ENCODE results near the gene TGFB1I1. TPM values are rescaled to one million over a fixed set of nuclear protein-coding genes. Genes with fewer than 3 reads are reported as not detected.
"Not testable (repeated sequence)": the region's sequence is repeated elsewhere in the genome, so short reads cannot be mapped to it uniquely, and the experiment has no call there.

TGFB1I1 gene
- total RNA-seq, 1 donor from 2014 or later: 97.0 TPM

DNA sequence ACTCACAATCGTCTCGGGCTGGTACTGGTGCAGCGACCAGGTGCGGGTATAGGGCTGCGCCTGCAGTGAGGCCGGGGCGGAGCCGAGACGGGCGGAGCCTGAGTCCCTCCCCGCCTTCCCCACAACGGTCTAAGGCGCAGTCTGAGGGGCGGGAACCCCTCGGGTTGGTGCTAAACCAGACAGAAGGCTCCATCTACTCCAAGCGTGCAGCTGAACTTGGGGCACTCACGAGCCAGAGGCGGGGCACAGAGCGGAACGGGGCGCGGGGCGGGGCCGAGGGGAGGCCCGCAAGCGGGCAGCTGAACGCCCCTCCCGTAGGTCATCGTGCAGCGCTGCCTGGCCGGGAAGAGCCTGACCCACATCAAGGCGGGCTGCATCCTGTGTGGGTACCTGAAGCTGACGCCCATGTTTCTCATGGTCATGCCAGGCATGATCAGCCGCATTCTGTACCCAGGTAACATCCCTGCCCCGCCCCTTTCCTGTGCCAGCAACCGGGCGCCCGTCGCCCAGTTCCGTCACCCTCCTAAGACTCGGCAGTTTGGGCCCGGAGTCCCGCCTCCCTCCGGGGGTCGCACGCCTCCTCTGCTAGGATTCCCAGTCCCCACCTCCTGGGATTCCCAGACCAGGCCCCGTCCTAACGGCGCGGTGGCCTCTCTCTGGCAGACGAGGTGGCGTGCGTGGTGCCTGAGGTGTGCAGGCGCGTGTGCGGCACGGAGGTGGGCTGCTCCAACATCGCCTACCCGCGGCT, 15.9 kb downstream of the TGFB1I1 start:
- DNase-seq (ENCODE audit: low spot score): no peak

DNA sequence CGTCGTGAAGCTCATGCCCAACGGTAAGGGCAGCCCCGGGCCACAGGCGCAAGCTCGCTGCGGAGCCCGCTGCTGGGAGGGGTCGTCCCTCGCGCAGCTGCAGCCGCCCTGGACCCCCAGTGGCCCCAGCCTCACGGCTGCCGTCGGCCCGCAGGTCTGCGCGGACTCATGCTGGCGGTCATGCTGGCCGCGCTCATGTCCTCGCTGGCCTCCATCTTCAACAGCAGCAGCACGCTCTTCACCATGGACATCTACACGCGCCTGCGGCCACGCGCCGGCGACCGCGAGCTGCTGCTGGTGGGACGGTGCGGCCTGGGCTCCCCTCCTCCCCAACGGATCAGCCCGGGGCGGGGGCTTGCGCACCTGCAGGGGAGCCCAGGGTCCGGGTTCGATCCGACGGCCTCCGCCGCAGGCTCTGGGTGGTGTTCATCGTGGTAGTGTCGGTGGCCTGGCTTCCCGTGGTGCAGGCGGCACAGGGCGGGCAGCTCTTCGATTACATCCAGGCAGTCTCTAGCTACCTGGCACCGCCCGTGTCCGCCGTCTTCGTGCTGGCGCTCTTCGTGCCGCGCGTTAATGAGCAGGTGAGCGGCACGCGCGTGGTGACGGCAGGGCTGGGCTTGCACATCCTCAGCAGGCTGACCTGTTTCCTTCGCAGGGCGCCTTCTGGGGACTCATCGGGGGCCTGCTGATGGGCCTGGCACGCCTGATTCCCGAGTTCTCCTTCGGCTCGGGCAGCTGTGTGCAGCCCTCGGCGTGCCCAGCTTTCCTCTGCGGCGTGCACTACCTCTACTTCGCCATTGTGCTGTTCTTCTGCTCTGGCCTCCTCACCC, 16.7 kb downstream of the TGFB1I1 start:
- no peak for DNase-seq (ENCODE audit: low spot score)

DNA sequence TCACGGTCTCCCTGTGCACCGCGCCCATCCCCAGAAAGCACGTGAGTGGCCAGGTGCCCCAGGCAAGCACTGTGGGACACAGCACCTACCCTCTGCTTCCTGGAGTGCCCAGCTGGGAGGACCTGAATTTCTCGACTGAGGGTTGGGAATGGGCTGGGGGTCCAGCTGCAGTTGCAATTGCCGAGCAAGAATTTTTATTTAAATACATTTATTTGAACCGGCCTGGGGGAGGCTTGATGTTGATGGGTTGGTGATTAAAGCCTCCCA, 17.3 kb downstream of the TGFB1I1 start:
- no peak for DNase-seq (ENCODE audit: low spot score)

DNA sequence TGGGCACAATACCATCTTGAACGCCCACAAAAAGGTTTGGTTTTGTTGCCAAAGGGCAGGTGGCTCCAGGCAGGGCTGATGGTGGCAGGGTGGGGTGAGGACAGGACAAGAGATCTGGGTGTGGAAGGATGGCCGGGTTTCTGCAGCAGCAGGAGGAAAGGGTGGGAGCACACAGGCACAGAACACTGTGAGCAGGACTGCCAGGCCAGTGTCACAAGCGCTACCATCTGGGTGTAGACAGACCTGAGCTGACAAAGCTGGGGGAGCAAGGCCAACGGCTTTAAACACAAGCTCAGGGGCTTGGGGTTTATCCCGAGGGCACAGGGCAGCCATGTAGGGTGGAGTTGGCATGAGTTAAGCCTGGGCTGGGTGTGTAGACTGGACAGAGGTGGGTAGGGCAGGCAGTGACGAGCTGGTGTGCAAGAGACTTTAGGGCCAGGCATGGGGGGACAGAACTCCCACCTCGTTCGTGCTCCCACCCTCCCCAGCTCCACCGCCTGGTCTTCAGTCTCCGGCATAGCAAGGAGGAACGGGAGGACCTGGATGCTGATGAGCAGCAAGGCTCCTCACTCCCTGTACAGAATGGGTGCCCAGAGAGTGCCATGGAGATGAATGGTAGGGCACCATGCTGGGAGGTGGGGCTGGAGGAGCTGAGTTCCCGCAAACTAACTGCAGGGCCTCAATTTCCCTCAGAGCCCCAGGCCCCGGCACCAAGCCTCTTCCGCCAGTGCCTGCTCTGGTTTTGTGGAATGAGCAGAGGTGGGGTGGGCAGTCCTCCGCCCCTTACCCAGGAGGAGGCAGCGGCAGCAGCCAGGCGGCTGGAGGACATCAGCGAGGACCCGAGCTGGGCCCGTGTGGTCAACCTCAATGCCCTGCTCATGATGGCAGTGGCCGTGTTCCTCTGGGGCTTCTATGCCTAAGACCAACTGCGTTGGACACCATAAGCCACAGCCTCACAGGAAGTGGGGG, 17.9 kb downstream of the TGFB1I1 start:
- DNase-seq (ENCODE audit: low spot score): no peak

DNA sequence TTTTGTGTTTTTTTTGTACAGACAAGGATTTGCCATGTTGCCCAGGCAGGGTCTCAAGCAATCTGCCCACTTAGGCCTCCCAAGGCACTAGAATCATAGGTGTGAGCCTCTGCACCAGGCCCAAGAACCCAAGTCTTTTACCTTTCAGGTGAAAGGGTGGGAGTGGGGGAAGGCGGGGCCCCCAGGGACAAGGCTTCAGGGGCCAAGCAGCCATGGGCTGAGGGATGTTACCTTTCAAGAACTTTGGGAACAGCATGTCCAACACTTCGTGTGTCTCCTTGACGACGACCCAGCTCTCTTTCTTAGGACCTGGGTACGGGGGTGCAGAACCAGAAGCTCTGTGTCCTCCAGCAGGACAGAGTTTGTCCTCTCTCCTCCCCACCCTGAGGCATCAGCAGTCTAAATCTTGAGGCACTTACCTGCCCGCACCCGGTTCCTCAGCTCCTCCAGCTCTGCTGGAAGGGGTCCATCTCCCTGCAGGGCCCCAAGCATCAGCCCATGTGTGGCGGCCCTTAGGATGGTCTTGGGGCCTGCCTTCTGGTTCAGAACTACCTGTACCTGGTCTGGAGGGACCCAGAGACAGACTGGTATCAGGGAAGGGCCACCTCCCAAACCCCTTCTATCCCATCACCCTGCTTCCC, 19.9 kb downstream of the TGFB1I1 start:
- DNase-seq (ENCODE audit: low spot score): no peak

DNA sequence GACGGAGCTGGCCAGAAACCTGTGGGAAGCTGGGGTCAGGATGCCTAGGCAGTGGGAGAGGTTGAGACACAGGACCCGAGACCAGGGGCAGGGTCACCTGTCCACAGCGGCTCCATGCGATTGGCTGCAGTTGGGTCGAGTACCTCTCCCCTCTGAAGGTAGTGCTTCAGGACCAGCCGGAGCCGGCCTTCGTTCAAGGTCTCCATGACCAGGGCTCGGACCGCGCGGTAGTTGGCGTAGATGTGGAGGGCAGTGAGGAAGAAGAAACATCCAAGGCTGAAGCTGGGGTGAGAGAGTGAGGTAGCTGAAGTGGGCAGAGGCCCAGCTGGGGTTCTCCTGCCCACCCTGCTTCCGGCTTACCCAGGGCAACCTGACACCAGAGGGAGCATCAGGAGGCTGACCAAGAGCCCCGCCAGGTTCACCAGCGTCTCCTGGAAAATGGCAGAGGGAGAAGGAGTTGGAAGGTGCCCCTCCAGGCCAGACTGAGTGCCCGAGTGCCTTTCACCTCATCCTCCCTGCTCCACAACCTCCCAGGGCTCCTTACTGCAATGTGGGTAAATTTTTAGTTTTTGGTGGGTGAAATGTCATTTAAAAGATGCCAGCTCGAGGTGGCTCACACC, 21.7 kb downstream of the TGFB1I1 start:
- DNase-seq (ENCODE audit: low spot score): no peak

DNA sequence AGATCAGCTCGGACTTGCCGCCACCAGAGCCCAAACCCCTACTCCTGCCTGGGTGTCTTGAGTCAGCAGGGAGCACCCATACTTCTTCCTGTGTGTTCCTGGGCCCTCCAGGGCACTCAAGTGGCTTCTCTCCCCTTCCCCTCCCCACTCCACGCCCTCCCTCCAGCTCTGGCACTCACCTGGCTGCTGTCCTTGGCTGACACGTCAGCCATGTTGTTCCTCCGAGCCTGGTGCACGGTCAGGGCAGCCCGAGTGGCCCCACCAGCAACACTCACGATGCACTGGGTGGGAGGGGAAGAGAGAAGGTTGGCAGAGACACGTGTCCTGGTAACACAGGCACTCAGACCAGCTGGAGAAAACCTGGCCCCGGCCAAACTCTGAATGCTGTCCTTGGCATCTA, 24.7 kb downstream of the TGFB1I1 start:
- DNase-seq (ENCODE audit: low spot score): no peak

DNA sequence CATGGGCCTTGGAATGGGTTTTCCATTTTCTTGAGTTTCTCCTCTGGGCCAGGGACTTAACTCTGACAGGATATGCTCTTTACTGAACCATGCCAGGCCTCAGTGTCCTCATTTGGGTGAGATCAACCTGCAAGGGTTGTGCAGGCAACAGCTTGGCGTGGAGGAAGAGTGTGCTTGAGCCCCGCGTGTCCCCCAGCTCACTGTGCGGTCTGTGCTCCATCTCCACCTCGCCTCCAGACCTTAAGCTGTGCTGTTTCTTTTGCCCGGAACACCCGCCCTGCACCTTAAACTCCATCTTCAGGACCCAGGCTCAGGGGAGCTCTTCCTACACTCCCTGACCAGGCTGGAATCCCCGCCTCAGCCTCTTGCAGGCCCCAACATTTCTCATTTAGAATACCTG, 26.5 kb downstream of the TGFB1I1 start:
- no peak for DNase-seq (ENCODE audit: low spot score)

DNA sequence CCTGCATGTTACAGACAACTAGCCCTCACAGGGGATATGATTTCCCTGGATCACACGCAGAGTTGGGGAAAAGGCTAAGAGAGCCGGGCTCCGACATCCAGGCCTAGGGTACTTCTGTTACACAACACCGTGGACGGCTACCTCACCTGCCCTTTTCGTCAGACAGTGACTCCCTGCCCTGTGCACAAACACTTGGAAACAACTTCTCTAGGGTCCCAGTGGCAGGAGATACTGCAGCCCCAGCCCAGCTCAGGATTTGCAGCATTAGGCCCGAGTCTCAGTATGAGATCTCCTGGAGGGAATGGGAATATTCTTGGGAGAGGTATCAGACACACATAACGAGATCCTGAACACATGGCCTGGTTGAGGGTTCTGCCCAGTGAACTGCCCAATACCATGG, 28.0 kb downstream of the TGFB1I1 start:
- no peak for DNase-seq (ENCODE audit: low spot score)

DNA sequence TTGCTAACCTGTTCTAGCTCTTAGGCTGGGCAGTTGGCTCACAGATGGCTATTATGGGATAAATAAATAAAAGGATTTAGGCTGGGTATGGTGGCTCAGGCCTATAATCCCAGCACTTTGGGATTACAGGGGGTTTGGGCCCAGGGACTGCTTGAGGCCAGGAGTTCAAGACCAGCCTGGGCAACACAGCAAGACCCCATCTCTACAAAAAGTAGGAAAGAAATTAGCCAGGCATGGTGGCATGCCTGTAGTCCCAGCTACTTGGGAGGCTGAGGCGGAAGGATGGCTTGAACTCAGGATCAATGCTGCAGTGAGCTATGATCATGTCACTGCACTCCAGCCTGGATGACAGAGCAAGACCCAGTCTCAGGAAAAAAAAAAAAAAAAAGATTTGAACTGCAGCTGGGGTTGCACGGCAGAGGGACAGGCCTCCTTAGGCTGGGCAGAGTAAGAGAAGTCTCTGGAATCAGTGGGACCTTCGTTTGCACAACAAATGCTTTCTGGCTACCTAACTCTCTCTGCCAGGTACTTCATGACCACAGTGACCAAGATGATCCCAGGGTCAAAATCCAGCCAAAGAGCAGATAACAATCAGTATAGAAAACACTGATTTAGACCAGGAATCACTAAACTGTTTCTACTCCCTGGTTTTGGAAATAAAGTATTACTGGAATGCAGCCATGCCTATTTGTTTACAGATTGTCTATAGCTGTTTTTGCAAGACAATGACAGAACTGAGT, 29.4 kb downstream of the TGFB1I1 start:
- no peak for DNase-seq (ENCODE audit: low spot score)

DNA sequence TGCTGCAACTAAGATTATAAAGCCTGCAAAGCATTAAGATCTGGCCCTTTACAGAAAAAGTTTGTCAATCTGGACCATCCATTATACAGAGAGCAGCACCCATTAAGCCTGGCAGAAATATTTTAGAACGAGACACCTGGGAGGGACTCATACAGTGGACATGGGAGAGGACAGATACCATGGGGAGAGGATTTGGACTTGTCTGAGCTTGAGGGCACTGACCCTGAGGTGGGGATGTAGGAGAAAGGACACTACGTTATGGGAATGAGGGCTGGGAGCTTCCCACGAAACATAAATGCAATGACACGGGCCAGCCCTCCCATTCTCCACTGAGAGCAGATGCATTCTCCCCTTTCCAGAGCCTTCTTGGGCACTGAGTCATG, 30.0 kb downstream of the TGFB1I1 start:
- no peak for DNase-seq (ENCODE audit: low spot score)

DNA sequence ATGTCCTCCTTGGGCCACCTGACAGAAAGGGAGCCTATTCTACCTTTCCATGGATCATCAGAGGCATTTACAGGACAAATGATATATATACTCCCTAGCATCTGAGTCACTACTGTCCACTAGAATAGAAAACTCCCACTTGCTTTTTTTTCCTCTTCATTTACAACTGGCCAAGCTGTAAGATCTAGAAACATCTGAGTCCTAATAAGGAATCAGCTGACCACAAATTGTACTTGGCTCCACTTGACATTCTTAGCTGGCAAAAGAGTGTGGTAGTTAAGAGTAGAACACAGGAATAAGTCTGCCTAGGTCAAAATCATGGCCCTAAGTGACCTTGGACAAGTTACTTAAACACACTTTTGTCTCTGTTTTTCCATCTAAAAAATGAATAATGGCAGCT, 31.0 kb downstream of the TGFB1I1 start:
- DNase-seq (ENCODE audit: low spot score): no peak

DNA sequence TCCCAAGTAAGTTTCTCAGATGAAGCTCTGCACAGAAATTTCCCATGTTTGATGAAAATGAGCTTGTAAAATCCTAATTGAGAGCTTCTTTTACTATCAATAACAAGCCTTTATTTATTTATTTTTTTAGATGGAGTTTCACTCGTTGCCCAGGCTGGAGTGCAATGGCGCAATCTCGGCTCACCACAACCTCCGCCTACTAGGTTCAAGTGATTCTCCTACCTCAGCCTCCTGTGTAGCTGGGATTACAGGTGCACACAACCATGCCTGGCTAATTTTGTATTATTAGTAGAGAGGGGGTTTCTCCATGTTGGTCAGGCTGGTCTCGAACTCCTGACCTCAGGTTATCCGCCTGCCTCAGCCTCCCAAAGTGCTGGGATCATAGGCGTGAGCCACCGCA, 31.6 kb downstream of the TGFB1I1 start:
- DNase-seq (ENCODE audit: low spot score): not testable (repeated sequence)

DNA sequence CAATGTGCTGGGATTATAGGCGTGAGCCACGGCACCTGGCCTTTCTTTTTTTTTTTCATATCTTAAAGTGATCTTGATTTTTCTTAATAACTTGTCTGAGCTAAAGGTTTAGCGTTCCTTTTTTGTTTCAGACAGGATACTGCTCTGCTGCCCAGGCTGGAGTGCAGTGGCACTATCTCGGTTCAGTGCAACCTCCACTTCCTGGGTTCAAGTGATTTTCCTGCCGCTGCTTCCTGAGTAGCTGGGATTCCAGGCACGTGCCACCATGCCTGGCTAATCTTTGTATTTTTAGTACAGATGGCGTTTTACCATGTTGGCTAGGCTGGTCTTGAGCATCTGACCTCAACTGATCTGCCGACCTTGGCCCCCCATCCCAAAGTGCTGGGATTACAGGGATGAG, 32.2 kb downstream of the TGFB1I1 start:
- no peak for DNase-seq (ENCODE audit: low spot score)

DNA sequence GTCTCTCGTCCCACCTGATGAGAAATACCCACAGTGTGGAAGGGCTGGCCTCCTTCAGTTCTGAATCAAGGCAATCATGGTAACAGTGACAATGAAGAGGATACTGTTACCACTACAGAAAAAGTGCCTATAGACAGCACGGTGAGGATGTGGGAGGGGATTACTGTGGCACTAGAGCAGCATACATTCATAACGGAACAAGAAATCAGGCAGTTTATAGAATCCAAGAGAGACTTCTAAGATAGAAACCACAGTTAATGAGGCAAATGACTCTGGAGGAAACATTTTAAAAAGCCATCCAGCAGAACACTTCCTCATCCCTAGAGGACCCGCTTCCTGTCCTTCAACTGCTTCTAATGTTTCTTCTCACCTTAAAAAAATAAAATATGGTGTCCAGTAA, 33.5 kb downstream of the TGFB1I1 start:
- DNase-seq (ENCODE audit: low spot score): no peak

DNA sequence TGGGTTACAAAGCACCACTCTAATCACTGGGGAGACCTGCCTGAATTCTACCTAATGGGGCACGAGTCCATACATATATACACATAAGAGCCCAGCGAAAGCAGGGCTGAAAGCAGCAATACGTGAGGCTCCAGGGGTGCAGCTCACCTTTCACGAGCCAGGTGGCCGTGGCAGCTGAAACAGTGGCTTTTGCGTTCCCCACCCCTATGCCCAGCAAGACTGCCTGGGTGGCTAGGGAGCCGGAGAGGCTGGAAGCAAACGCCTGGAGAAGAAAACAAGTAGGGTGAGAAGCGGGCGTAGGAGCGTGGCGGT, 35.6 kb downstream of the TGFB1I1 start:
- no peak for DNase-seq (ENCODE audit: low spot score)

DNA sequence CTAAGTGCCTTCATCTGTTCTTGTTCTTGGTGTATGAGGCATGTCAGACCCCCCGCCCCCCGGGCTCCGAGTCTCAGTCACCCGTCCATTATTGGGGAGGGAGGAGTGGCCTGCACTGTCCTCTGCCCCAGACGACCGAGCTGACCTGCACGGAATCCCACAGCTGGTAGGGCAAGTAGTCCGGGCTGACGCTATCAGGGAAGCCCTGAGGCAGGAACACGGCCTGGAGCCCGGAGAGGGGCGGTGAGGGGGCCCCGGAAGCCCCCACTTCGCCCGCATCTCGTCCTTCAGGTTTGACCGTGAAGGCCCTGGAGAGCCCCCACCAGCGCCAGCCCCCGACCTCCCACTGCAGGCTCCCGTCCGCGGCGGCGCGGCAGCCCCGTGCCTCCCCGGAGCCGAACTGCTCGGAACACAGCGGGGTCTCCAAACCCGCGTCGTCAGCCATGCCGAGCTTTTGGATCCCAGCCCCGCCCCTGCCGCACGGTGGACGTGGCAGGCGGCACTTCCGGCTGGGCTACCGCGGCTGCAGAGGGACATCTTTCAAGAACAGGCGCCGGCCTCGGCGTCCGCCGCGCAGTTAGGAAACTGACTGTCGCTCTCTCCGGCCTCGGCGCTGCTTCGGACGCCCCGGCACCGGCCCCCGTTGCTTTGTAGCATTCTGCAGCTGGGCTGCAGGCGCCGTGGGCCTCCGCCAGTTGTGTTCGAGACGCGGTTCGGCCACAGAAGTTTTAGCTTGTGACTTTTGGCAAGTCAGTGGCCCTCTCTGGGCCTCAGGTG, 36.2 kb downstream of the TGFB1I1 start, which contains the start of gene RUSF1:
RUSF1 (minus strand) TSS at position 463 of the 777 bp plus-strand sequence; CDS start at position 445, 18 bp downstream.
- peak; percentile 91 for DNase-seq (ENCODE audit: low spot score)

DNA sequence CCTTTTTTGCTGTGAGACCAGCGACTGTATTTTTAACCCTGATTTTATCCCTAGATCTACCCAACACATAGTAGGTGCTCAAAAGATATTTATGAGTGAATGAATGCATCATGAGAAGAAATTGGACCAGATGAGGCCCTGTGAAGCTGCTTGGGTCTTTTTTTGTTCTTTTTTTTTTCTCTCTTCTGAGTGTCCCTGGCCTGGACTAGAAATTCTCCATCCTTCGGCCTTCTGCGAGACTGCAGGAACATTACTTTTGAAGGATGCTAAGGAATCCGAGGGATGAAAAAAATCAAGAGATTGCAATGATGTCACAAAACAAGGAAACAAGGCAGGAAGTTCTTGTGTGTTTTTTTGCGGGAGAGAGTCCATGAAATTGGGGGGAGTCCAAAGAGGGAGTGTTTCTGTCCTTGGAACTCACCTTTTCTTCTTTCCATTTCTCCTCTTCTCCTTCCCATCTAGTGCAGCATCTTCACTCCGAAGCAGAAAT, 36.8 kb downstream of the TGFB1I1 start:
- DNase-seq (ENCODE audit: low spot score): no peak

DNA sequence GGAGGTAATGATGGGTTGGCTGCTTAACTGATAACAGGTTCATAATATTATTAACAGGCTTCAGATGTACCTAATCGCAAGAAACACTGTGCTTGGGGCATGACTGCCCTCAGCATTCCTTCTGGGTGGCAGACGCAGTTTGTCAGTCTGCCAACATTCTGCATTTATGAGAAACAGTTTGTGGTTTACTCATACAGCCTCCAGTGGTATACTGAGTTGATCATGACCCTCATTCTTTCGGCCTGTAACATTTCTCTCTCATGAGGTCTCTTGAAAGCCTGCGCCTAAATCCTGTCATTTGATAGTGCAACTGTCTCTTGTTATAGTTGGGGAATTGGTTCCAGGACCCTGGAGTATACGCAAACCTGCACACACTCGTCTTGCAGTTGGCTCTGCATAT, 41.2 kb downstream of the TGFB1I1 start:
- no peak for DNase-seq (ENCODE audit: low spot score)

DNA sequence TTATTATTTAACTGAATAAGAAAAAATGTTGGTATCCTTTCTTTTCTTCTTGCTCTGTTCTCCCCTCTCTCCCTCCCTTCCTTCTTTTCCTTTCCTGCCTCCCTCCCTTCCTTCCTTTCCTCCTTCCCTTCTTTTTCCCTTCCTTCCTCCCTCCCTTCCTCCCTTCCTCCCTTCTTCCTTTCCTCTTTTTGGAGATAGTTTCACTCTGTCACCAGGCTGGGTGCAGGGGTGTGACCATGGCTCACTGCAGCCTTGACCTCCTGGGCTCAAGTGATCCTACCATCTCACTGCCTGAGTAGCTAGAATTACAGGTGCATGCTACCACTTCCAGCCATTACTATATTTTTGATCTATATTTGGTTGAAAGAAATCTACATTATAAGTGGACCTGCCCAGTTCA, 41.9 kb downstream of the TGFB1I1 start:
- DNase-seq (ENCODE audit: low spot score): no peak
